T1000 (cell line): ENCODE results near the gene JAGN1.
"Not testable (repeated sequence)": the region's sequence is repeated elsewhere in the genome, so short reads cannot be mapped to it uniquely, and the experiment has no call there.

ENCODE experiments used
- DNase-seq: peaks from one replicate; lab custom pipeline; 2025; ENCODE audit warnings: mixed read lengths; lab: John Stamatoyannopoulos, UW

Gene JAGN1

GRCh38 chr3:9867106-9867505, 23.3 kb upstream of the JAGN1 start:
- DNase-seq: no peak

DNA sequence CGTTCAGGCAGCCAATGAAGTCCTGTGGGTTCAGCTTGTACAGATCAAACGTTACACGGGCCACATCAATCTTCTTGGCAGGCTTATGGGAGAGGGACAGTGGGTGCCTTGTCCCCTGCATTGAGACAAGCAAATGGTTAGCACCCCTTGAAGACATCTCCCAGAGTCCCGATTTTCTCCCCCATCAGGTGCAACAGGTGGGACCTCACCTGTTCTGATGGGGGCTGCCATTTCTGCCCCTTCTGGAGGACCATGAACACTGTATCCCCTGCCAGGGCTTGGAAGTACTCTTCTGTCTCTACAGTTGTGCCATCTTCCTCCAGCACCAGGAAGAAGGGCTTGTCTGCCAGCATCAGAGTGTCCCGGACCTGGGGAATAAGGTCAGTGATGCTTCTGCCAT, 20.5 kb upstream of the JAGN1 start:
- no peak for DNase-seq

DNA sequence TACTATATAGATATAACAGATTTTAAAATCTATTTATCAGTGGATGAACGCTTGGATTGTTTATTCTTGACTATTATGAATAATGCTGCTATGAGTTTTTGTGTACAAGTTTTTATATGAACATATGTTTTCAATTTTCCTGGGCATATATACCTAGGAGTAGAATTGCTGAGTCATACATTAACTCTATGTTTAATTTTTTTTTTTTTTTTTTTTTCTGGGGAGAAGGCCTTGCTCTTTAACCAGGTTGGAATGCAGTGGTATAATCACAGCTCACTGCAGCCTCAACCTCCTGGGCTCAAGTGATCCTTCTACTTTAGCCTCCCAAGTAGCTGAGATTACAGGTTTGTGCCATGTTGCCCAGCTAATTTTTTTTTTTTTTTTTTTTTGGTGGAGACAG, 19.4 kb upstream of the JAGN1 start:
- DNase-seq: no peak

GRCh38 chr3:9872067-9872466, 18.3 kb upstream of the JAGN1 start:
- not testable (repeated sequence) for DNase-seq

- no peak for DNase-seq
These were observed 15.0 kb upstream of the JAGN1 start for GRCh38 chr3:9875448-9875847.

- not testable (repeated sequence) for DNase-seq
These were observed 14.2 kb upstream of the JAGN1 start for GRCh38 chr3:9876255-9876654.

GRCh38 chr3:9876991-9877390, 13.4 kb upstream of the JAGN1 start:
- no peak for DNase-seq

DNA sequence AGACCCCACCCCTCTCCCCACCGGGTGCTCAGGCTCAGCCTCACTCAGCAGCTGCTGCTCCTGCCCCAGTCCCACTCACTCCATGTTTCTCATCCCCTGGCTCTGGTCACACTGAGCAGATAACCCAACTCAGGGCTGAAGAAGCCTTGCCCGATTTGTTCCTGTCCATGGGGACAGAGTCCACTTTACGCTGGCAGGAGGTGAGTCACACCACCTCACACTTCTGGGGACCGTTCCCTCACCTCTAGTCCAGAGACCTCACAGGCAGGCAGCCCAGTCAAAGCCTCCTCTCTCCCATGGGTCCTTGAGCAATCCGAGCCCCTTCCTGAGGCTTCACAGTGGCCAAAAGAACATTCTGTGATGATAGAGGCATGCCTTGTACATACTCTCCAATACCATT, 11.7 kb upstream of the JAGN1 start:
- no peak for DNase-seq

DNA sequence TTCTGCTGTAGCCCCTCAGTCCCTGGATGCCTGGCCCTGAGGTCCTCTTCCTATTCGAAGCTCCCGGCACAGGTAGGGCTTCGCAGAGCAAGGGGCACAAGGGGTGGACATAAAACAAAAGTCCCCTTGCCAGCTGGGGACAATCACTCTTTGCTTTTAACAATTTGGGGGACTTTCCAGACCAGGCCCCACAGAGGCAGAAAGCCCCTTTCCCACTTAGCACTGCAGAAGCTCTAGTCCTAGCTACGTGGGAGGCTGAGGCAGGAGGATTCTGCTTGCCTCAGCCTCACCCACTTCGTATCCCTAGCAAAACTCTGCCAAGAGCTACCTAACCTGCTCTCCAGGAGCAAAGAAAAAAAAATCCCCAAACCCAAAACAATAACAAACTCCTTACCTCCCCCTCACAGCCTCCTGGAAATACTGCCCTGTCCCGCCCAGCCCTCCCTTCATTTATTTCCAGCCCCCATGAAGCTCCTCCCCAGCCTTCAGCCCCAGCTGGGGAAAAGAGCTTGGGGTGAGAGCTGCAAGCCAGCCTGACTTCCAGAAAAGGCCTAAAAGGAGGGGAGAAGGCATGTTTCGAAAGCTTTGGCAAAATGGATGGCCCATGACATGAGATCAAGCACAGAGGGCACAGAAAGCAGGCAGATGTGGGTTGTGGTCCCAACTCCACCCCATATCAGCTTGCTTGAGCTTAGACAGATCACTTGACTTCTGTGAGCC, 10.4 kb upstream of the JAGN1 start, which contains the start of gene CIDEC:
TSS of gene CIDEC (minus strand) at position 424 of the 720 bp plus-strand sequence. CDS start 1,767 bp downstream, outside the sequence.
- no peak for DNase-seq

- DNase-seq: no peak
These were observed 9.0 kb upstream of the JAGN1 start for GRCh38 chr3:9881441-9881840.

GRCh38 chr3:9883706-9884554, 6.5 kb upstream of the JAGN1 start:
- no peak for DNase-seq

DNA sequence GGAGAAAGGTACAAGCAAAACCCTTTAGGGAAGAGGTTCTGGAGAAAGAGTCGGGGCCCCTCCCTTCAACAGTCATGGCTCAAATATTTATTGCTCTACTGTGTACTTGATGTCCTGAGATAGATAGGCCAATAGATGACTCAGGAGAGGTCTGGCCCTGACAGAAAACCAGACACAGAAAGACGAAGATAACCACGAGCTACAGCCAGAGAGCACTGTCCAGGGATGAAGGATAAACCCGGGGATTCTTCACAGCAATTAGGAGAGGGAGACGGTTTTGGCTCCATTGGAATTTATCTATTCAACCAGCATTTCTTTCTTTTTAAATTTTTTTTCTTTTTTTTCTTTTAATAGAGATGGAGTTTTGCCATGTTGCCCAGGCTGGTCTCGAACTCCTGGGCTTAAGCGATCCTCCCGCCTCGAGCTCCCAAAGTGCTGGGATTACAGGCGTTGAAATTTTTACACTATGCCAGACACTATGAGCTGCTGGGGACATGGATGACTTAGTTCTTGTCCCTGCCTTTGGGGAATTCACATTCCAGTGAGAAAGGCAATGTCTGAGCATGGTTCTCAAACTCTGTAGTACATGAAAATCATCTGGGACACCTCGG, 5.8 kb upstream of the JAGN1 start:
- DNase-seq: peak; percentile 44

GRCh38 chr3:9886328-9886727, 4.1 kb upstream of the JAGN1 start:
- DNase-seq: no peak

GRCh38 chr3:9887480-9887879, 2.9 kb upstream of the JAGN1 start:
- DNase-seq: no peak

GRCh38 chr3:9888540-9888939, 1.9 kb upstream of the JAGN1 start:
- DNase-seq: no peak

DNA sequence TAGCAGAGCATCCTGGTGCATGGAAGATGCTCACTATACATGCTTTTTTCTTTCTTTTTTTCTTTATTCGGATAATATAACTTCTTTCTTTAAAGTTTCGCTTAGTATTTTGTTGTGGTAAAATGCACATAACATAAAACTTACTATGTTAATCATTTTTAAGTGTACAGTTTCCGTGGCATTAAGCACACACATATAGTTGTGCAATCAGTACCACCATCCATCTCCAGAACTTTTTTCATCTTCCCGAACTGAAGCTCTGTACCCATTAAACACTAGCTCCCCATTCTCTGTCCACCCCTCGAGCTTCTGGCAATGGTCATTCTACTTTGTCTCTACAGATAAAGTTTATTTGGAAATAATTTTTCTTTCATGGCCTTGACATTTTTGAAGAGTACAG, 1.0 kb upstream of the JAGN1 start:
- no peak for DNase-seq

DNA sequence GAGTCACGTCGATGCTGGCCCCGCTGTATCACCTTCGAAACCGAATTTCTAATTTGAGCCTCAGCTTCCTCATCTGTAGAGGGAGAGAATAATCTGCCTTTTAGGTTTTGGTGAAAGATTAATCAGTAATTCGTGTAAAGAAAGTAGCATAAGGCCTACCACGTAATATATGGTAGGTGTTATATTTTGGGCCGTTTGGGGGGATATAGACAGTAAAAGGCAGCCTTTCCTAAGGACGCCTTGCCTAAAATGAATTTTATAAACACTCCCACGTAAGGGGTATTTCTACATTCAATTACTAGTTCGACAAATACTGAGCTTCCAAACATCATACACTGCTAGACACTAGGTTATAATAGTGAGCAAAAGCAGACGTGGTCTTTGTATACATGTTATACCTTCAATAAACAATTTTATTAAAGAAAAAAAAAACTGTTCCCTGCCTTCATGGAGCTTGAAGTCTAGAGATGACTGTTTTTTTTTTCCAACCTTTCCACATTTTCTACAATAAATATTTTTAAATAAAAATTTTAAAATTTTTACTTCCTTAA, 737 bp downstream of the JAGN1 start:
- no peak for DNase-seq

GRCh38 chr3:9893739-9894138, 3.3 kb downstream of the JAGN1 start:
- no peak for DNase-seq

GRCh38 chr3:9895715-9896114, 5.3 kb downstream of the JAGN1 start:
- DNase-seq: not testable (repeated sequence)

DNA sequence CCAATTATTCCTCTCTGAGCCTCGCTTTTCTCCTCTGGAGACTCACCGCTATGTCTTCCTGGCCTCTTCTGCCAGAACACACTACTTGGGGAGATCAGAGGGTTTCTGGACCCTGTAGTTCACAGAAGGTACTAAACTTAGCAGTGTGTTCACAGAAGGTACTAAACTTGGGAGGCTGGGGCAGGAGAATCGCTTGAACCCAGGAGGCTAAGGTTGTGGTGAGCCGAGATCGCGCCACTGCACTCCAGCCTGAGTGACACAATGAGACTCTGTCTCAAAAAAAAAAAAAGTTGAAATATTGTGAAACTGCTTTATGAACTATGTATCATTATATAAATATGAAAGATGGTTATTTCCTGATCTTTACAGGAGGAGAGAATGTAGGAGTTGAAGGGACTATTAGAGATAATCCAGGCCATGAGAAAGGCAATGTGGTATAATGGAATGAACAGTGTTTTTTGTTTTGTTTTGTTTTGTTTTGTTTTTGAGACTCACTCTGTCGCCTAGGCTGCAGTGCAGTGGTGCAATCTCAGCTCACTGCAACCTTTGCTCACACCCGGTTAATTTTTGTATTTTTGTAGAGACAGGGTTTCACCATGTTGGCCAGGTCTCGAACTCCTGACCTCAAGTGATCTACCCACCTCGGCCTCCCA, 6.5 kb downstream of the JAGN1 start:
- DNase-seq: not testable (repeated sequence)

GRCh38 chr3:9897408-9898372, 7.3 kb downstream of the JAGN1 start:
- DNase-seq: no peak
